Panc1 (cell line): ENCODE results near the gene ACOD1. TPM values are rescaled to one million over a fixed set of nuclear protein-coding genes. Genes with fewer than 3 reads are reported as not detected.

Experiments
- ATAC-seq: fragments of 200-7000 bp; cut with Tn5 transposase; 2 replicates; pipeline ENCODE4 v1.9.1; 2020; ENCODE audit warnings: mild to moderate bottlenecking, moderate library complexity
- BruUV-seq: library from RNA; stranded (reverse); fragments of 400-500 nt; replicated peaks from 2 replicates; lab custom pipeline; 2021; lab: Mats Ljungman, UMichigan
- CTCF ChIA-PET: fragments of 300-600 bp; sonication (Branson Sonifier 250); formaldehyde crosslinking; loops from one replicate; lab custom pipeline; 2022; ENCODE audit warnings: antibody characterized with exemption; lab: Charles Lee
- POLR2A ChIA-PET: fragments of 300-600 bp; sonication (Branson Sonifier 250); formaldehyde crosslinking; loops from one replicate; lab custom pipeline; 2022; ENCODE audit warnings: antibody characterized with exemption; lab: Charles Lee
- DNase-seq: peaks from one replicate; pipeline ENCODE4 v3.0.0-alpha.2; 2010; ENCODE audit warnings: low read depth, low spot score
- H3K27ac ChIP-seq: 2 replicates; pipeline ENCODE4 v1.5.1; 2011; ENCODE audit warnings: mild to moderate bottlenecking, low read length, inconsistent platforms
- H3K27me3 ChIP-seq: fragments of 200-500 bp; sonication (Bioruptor generic); 2 replicates; pipeline ENCODE4 v1.6.0; 2014; ENCODE audit warnings: low read length, inconsistent platforms; ENCODE audit not compliant: control insufficient read depth, insufficient read depth
- H3K36me3 ChIP-seq: fragments of 200-500 bp; sonication (Bioruptor generic); 2 replicates; pipeline ENCODE4 v1.5.1; 2014; ENCODE audit warnings: inconsistent platforms, mild to moderate bottlenecking, low read length, moderate library complexity; ENCODE audit not compliant: control insufficient read depth, insufficient read depth
- H3K4me1 ChIP-seq: 2 replicates; pipeline ENCODE4 v1.5.1; 2011; ENCODE audit warnings: inconsistent platforms, mild to moderate bottlenecking, low read length, moderate library complexity; ENCODE audit not compliant: control insufficient read depth, insufficient read depth
- H3K4me3 ChIP-seq, 2 experiments: 2 replicates each; pipeline ENCODE4 v1.5.1; 2011 to 2012; ENCODE audit warnings: low read depth in 2 of 2, low read length in 2 of 2, mild to moderate bottlenecking in 2 of 2, inconsistent platforms in 1 of 2, moderate library complexity in 1 of 2
- H3K9me3 ChIP-seq: fragments of 200-500 bp; sonication (Bioruptor generic); 2 replicates; pipeline ENCODE4 v1.5.1; 2014; ENCODE audit warnings: low read depth, mild to moderate bottlenecking, inconsistent platforms, low read length, moderate library complexity; ENCODE audit not compliant: control insufficient read depth, insufficient read depth
- CTCF ChIP-seq: fragments of 450-650 bp; IDR thresholded peaks from 2 replicates; pipeline ENCODE4 v1.5.1; 2017; ENCODE audit warnings: mild to moderate bottlenecking
- POLR2AphosphoS5 ChIP-seq: IDR thresholded peaks from 2 replicates; pipeline ENCODE4 v1.6.1; 2012; ENCODE audit warnings: mild to moderate bottlenecking, low read depth, low read length, moderate library complexity
- REST ChIP-seq, 2 experiments: IDR thresholded peaks; 2 replicates each; pipeline ENCODE4 v1.6.1; 2011 to 2012; ENCODE audit warnings: low read depth in 2 of 2, control low read depth in 1 of 2, low read length in 1 of 2, mild to moderate bottlenecking in 1 of 2, moderate library complexity in 1 of 2; ENCODE audit not compliant: insufficient read depth in 1 of 2
- SIN3A ChIP-seq: IDR thresholded peaks from 2 replicates; pipeline ENCODE4 v1.6.1; 2012; ENCODE audit warnings: low read depth, mild to moderate bottlenecking, low read length, moderate library complexity, borderline replicate concordance; ENCODE audit not compliant: insufficient read depth
- TCF7L2 ChIP-seq: IDR thresholded peaks from 2 replicates; pipeline ENCODE4 v1.6.1; 2011; ENCODE audit warnings: mild to moderate bottlenecking, low read depth, low read length, inconsistent platforms
- in situ Hi-C: cut with HindIII; loops from 2 replicates; pipeline ENCODE4 v1.10.0; 2016; ENCODE audit warnings: low sequenced_read_pairs, low pct_unique_long_range_greater_than_20kb
- intact Hi-C: fragments of 100-400 bp; cut with micrococcal nuclease; formaldehyde crosslinking; loops from one replicate; pipeline ENCODE4 v1.10.0; 2022; ENCODE audit not compliant: unreplicated experiment
- total RNA-seq: library from RNA; stranded (reverse); gene quantifications from one replicate; pipeline ENCODE4 v1.2.1, GENCODE V29; 2021; ENCODE audit not compliant: unreplicated experiment

Gene ACOD1
- total RNA-seq, 1 experiment from 2014 or later, result not detected

DNA sequence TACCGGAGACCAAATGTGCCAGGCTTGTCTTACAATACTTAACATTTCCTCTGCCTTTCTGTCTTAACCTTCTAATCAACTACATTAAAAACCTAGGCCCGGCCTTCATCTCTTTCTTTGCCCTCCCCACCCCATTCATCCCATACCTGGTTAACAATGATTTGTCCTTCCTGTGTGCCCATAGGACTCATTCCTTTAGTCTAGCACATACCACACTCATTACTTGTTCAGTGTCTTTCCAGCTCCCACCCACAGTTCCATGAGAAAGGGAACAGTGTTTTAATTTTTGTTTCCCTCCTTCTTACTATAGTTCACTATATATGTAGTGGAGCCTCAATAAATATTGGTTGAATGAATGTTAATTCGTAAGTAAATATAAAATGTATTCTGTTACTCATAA is 46.0 kb downstream of the ACOD1 start:
- H3K4me1 ChIP-seq, result peaks cover 3% of the 10 kb centered on the region; the same call in 1 of the 2 replicates
- H3K36me3 ChIP-seq, result peaks cover 4% of the 10 kb centered on the region
- ATAC-seq, result no peak
- no peaks in the 10 kb centered on the region for H3K9me3 ChIP-seq
- ChIA-PET CTCF (no interaction called here), POLR2A (interaction anchor here (0.7 kb wide), 1 partner anchor 364 kb away, joined by 3 read pairs; no protein-coding TSS in a partner anchor)
- BruUV-seq, result no TSS peak
- no peak for TF ChIP-seq POLR2AphosphoS5
- TF ChIP-seq CTCF, result no peak
- TF ChIP-seq REST (IDR thresholded peaks at IDR 0.05; ENCODE audit: insufficient read depth in 1 of 2, low read depth in 2 of 2, low read length in 1 of 2), result no peak
- no peak for TF ChIP-seq SIN3A
- no peak for TF ChIP-seq TCF7L2
- in situ Hi-C loops (no loop called here), intact Hi-C loops (no loop called here)
- H3K27me3 ChIP-seq, result no peaks in the 10 kb centered on the region
- H3K27ac ChIP-seq, result no peak overlapping the region
- H3K4me3 ChIP-seq, result no peak overlapping the region
- DNase-seq, result no peak

DNA sequence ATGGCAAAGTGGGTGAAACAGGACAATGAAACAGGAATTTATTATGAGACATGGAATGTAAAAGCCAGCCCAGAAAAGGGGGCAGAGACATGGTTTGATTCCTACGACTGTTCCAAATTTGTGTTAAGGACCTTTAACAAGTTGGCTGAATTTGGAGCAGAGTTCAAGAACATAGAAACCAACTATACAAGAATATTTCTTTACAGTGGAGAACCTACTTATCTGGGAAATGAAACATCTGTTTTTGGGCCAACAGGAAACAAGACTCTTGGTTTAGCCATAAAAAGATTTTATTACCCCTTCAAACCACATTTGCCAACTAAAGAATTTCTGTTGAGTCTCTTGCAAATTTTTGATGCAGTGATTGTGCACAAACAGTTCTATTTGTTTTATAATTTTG is 52.2 kb downstream of the ACOD1 start:
- peaks cover 6% of the 10 kb centered on the region; the same call in 1 of the 2 replicates for H3K36me3 ChIP-seq
- DNase-seq, result no peak
- intact Hi-C loops (no loop called here), in situ Hi-C loops (no loop called here)
- ChIA-PET CTCF (no interaction called here), POLR2A (no interaction called here)
- H3K27ac ChIP-seq, result no peak overlapping the region
- ATAC-seq, result no peak
- no peaks in the 10 kb centered on the region for H3K9me3 ChIP-seq
- no peak overlapping the region for H3K4me3 ChIP-seq
- H3K4me1 ChIP-seq, result no peaks in the 10 kb centered on the region
- BruUV-seq, result no TSS peak
- no peak for TF ChIP-seq TCF7L2
- TF ChIP-seq SIN3A, result no peak
- TF ChIP-seq REST (IDR thresholded peaks at IDR 0.05; ENCODE audit: insufficient read depth in 1 of 2, low read depth in 2 of 2, low read length in 1 of 2), result no peak
- no peak for TF ChIP-seq POLR2AphosphoS5
- no peak for TF ChIP-seq CTCF
- no peaks in the 10 kb centered on the region for H3K27me3 ChIP-seq
